GM12891 (cell line): ENCODE results near the gene CYREN.
A peak's percentile ranks its signal among the peaks of the same experiment; 100 is the strongest.

Experiments
- POLR2A ChIP-seq: IDR thresholded peaks from 2 replicates; pipeline ENCODE4 v1.6.1; 2011; ENCODE audit warnings: low read depth, low read length, control low read depth
- POLR2AphosphoS5 ChIP-seq: IDR thresholded peaks from 2 replicates; pipeline ENCODE4 v1.6.1; 2011; ENCODE audit warnings: low read depth, low read length, control low read depth
- POU2F2 ChIP-seq: IDR thresholded peaks from 2 replicates; pipeline ENCODE4 v1.6.1; 2011; ENCODE audit warnings: low read depth, mild to moderate bottlenecking, control low read depth, low read length, moderate library complexity
- TAF1 ChIP-seq: IDR thresholded peaks from 2 replicates; pipeline ENCODE4 v1.6.1; 2011; ENCODE audit warnings: low read depth, low read length, control low read depth

DNA sequence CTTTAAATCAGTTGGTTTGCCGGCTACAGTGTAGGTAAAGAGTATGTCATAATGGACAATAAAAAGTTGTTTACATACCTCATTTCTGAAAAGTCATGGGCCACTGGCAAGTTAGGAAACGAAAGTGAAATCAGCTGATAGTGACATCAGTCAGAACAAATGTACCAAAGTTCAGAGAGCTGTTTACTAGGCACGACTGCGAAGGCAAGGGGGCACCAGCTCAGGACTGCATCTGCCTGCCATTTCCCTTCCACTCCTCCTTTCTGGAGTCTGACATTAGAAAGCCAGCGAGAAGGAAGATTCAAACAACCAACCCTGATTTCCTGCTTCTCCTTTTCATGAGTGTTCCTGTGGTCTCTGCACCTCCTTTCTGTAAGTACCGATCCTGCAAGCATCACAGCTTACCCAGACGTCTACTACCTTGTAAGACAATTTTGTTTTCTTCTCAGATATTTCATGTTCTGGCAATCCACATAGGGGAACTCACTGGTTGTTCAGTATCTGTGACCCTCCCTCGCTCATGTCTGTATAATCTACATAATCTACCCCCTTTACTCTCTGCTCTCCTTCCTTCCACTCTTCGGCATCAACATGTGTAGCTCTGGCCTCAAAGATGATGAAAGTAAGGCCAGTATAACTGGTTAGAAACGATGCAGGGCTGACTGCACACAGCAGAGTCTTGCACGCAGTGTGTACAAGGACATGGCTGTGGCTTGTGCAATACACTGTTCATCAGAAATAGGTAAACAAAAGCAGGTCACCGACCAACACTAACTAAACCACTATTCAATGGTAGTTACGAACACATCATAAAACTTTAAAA lies 22.4 kb downstream of the CYREN start, which contains the start of gene TMEM140:
- TF ChIP-seq POU2F2 (0 out of 2 replicates have a peak, but pooled peaks have one; percentile 18), POLR2AphosphoS5 (no peak), POLR2A (peak; percentile 43; the same call in 1 of the 2 replicates), TAF1 (peak; percentile 83)
